ENCODE measurements around the gene IRF2. TPM values are rescaled to one million over a fixed set of nuclear protein-coding genes. Genes with fewer than 3 reads are reported as not detected.
"Not testable (repeated sequence)": the region's sequence is repeated elsewhere in the genome, so short reads cannot be mapped to it uniquely, and the experiment has no call there.

IRF2 gene
- total RNA-seq, 1 donor from 2014 or later = 7.3 TPM

DNA sequence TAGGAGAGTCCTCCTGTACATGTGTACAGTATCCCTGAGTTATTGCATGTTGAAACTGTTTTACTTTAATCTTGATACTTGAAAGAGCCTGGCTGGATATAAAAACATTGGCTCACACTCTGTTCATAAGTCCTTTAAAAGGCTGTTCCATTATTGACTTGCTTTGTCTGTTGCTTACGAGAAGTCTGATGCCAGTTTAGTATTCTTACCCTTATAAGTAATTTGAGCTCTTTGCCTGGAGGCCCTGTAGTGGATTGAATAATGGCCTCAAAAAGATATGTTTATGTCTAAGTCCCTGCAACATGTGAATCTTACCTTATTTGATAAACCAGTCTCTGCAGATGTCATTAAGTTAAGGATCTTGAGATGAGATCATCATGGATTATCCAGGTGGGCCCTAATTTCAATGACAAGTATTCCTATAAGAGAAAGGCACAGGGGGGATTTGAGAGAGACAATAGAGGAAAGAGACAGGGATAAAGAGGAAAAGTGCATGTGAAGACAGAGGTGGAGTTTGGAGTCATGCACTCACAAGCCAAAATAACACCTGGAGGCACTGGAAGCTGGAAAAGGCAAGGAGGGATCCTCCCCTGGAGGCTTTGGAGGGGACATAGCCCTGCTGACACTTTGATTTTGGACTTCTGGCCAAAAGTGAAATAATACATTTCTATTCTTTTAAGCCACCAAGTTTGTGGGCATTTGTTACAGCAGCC is 98.1 kb downstream of the IRF2 start:
- no peak for FAIRE-seq
- no peak for DNase-seq (ENCODE audit: low spot score in 2 of 2)

- not testable (repeated sequence) for FAIRE-seq; DNase-seq (ENCODE audit: low spot score in 2 of 2)
Measured at GRCh38 chr4:184375623-184376022, 98.7 kb downstream of the IRF2 start.

DNA sequence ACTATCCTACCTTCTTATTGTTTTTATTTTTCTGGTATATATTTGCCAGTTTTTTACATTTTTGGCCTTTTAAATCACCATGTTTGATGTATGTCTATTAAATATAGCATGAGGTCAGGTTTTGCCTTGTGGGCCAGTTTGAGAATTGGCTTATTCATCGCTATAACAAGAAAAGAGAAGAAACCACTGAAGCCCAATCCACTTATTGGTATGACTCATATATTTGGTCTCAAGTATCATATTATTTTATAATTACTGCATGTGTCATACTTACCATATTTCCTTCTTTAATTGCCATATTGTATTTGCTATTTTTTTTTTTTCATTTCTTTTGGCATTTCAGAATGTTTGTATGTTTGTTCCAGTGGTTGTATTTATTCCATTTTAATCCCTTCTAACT is 99.3 kb downstream of the IRF2 start:
- no peak for FAIRE-seq
- DNase-seq (ENCODE audit: low spot score in 2 of 2) = no peak

GRCh38 chr4:184373886-184374405 is 100.4 kb downstream of the IRF2 start:
- no peak for DNase-seq (ENCODE audit: low spot score in 2 of 2)

DNA sequence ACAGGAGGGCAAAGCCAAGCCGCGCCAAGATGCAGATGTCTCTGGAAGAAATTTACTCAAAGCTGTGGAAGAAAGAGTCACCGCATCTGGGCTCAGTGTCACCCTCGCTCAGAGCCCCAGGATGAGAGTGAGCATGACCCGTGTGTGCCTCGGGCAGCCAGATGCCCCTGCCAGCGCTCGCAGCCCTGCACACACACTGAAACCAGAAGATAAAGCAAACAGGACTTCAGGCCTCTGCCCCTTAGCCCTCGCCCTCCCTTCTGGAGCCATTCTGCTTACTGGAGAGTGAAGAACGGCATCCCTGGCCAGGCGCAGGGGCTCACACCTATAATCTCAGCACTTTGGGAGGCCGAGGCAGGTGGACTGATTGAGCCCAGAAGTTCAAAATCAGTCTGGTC is 103.0 kb downstream of the IRF2 start:
- no peak for DNase-seq (ENCODE audit: low spot score in 2 of 2)
- no peak for FAIRE-seq

More at GRCh38 chr4:184373886-184374405, 100.4 kb downstream of the IRF2 start:
- no peak for FAIRE-seq

- no peak for DNase-seq (ENCODE audit: low spot score in 2 of 2)
- FAIRE-seq = no peak
Measured at GRCh38 chr4:184370711-184371389, 103.5 kb downstream of the IRF2 start.

DNA sequence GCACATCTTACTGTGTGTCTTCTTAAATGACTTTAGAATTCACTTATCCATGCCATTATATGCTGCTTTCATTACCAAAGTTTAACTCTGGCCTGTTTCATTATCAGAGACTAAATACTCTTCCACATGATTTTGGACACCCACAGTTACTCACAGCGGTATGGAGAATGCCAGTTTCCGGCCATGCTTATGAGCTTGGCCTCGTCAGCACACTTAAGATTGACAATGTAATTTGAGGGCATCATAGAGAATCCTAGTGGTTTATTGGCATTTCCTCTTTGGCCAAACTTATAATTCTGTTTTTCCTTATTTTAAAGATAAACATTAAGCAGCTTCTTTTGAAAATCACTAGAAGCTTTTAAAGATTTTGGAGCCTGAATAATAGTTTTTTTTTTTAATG is 104.5 kb downstream of the IRF2 start:
- DNase-seq (ENCODE audit: low spot score in 2 of 2) (no peak), FAIRE-seq (no peak)

- FAIRE-seq (no peak), DNase-seq (ENCODE audit: low spot score in 2 of 2) (no peak)
Measured at GRCh38 chr4:184368731-184369130, 105.6 kb downstream of the IRF2 start.

GRCh38 chr4:184368290-184368689 is 106.1 kb downstream of the IRF2 start:
- DNase-seq (ENCODE audit: low spot score in 2 of 2) (no peak), FAIRE-seq (no peak)

GRCh38 chr4:184364100-184364921 is 110.0 kb downstream of the IRF2 start:
- FAIRE-seq (no peak), DNase-seq (ENCODE audit: low spot score in 2 of 2) (no peak)

DNA sequence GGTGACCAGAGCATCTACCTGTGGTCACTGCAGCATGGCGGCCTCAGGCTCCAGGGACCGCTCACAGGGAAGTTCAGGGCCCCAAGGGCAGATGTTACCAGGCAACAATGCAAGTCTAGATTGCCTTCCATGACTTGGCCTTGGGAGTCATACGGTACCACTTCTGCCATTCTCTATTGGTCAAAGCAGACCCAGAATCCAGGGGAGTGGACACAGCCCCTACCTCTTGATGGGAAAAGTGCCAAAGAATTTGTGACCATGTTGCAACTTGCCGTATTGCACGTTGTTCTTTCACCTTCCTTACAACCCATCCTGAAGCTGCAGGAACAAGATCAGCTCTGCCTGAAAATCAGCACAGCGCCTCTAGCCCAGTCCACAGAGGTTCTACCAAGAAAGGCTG is 111.1 kb downstream of the IRF2 start:
- FAIRE-seq = no peak

DNA sequence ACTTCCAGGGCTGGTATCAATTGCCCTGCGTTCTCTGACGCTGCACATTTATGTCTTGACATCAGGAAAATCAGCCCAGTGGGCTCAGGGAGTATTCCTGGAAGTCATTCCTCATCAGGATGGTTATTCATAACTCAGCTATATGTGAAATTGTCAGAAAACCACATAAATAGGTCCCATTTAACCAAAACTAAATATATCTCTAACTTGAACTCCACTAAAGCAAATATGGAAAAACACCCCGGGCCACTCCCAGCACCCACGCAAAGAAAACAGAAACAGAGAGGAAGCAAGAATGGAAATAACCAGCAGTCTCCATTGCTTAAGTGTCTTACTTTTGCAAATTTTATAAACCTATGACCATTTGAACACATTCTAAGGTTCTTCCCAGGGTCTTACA is 112.0 kb downstream of the IRF2 start:
- FAIRE-seq (no peak), DNase-seq (ENCODE audit: low spot score in 2 of 2) (no peak)

More for the DNA sequence above, 111.1 kb downstream of the IRF2 start:
- no peak for DNase-seq (ENCODE audit: low spot score in 2 of 2)

DNA sequence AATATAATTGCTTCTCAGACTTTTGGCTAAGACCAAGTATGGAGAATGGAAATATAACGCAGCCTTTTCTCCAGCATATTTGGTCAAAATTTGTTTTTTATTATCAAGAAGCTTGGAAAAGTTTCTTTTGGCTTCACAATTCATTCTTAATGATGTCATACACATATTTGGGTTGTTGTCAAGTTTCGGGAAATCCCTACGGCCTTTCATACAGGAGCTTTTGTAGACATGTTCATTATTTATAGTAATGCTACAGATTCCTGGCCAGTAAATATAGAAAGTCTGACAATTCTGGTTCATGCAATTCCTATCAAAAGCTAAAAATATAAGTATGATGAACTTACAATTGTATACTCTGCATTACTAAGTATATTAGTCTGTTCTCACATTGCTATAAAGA is 112.9 kb downstream of the IRF2 start:
- FAIRE-seq (no peak), DNase-seq (ENCODE audit: low spot score in 2 of 2) (no peak)

DNA sequence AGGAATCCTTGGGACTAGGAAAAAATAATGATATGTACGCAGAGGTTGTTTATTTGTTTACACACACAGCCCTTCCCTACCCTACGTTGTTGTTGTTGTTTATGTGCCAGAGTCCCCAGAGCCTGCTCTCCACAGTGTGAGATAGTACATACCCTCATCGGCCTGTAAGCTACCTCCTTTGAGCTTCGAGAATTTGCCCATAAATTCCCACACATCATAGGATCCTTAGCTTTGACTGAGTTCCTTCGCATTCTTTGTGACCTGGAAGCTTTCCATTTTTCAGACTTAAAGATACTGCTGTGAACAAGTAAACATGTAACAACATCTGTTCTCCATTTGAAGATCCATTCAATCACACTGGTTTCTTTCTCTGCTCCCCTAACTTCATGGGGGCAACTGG is 114.5 kb downstream of the IRF2 start:
- DNase-seq (ENCODE audit: low spot score in 2 of 2) (no peak), FAIRE-seq (no peak)

- FAIRE-seq (no peak), DNase-seq (ENCODE audit: low spot score in 2 of 2) (no peak)
Measured at GRCh38 chr4:184358521-184359232, 115.7 kb downstream of the IRF2 start.

- no peak for DNase-seq (ENCODE audit: low spot score in 2 of 2)
- no peak for FAIRE-seq
Measured at GRCh38 chr4:184357772-184358171, 116.6 kb downstream of the IRF2 start.

GRCh38 chr4:184357165-184357564 is 117.2 kb downstream of the IRF2 start:
- no peak for DNase-seq (ENCODE audit: low spot score in 2 of 2)
- FAIRE-seq = no peak

DNA sequence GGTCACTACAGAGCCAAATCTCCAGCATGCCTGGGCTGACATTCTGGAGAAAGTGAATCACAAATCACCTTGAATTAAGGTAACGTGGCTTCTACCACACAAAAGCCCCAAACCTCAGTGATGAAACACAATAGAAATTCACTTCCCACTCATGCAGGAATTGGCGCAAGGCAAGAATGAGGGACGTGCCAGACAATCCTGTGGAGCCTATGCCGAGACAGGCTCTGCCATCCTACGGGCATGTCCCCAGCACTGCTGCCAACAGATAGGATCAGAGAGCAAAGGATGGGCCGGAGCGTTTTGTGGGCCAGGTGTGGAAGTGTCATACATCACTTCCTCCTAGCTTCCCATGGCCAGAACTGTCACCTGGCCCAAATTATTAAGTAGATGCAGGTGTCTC is 118.0 kb downstream of the IRF2 start:
- no peak for FAIRE-seq
- DNase-seq (ENCODE audit: low spot score in 2 of 2) = no peak

GRCh38 chr4:184355857-184356256 is 118.5 kb downstream of the IRF2 start:
- FAIRE-seq (no peak), DNase-seq (ENCODE audit: low spot score in 2 of 2) (no peak)

DNA sequence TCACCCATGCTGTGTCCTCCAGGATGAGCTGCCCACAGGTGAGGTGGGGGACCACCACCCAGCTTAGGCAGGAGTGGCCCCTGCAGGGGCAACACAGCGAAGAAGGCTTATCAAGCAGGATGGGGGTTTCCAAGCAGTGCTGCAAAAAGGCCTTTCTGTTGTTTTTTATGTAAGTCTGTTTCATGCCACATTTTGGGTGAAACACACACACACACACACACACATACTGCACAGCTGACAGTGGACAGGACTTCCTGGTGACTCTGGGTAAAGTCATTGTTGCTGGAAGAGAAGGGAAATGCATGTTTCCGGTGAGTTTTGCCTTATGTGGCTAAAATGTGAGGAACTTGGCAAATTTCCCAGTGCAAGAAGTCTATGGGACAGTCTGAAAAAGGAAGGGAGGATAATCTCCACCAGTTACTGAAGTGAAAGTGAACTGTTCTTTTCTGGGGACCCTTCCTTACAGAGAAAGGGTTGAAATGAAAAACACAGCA is 119.2 kb downstream of the IRF2 start:
- DNase-seq (ENCODE audit: low spot score in 2 of 2) (peak in 1 of 2 donors; percentile 46), FAIRE-seq (no peak)

Data from frontal cortex (tissue), 4 donors.